Measurements from ENCODE around the gene CDX2.

Gene CDX2

DNA sequence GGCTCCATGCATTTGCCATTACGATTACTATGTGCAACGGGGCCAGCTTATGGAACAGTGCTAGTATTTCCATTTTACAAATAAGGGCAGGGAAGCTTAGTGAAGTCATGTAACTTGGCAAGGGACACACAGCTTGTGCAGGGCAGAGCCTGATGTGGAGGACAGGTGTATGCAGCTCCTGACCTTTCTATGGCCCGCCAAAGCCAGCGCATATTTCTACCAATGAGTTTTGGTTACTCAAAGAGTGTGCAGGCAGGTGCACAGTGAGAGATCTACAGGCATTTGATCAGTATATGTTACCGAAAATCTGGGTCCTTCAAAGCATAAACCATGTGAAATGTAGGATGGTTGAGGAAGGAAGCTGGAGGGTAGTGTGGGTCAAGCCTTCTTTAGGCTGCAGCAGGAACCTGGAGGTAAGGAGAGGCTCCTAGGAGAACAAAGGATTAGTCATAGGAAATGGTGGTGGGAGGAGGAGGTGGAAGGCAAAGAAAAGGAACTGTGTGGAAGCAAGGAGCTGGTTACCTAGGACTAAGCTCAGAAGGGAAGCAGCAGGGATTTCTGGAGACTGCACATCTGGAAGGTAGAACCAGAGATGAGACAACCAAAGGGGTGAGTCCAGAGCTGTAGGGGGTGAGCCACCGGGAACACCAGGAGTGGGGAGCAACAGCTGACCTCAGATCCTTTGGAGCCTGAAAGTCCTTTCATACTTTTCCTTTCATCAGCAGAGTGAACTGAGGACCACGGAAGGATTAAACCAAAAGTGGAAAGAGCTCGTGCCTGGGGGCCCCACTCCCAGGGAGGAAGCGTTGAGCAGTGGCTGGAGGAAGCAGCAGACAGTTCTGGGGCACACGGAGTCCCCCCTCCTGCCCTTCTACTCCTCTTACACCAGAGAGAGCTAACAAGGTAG lies 53.6 kb downstream of the CDX2 start:
- DNase-seq (ENCODE audit: low read depth), result no peak

- DNase-seq (ENCODE audit: low read depth), result no peak
Measured at GRCh38 chr13:27913160-27913559, 56.0 kb downstream of the CDX2 start.

DNA sequence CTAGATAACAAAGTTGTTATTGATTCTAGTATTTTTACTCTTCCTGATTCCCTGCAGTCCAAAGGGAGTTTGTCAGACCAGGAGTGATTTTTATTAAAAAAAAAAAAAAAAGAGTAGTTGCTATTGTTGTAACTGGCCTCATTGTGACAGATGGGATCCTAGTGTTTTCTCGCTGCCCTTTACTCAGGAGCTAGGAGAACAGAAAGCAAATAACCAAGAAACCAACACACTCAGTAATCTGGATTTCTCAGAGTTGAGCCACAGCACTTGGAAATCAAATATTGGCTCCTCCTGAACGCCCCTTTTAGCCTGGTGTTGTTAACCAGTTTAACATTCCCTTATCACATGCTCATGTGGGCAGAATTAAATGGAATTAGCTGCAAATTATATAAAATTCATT lies 57.6 kb downstream of the CDX2 start:
- DNase-seq (ENCODE audit: low read depth), result no peak
